ENCODE measurements around the gene NR2C2. TPM values are rescaled to one million over a fixed set of nuclear protein-coding genes. Genes with fewer than 3 reads are reported as not detected.

The NR2C2 gene
- total and polyA plus RNA-seq, 9 of the 15 experiments (the other 6 are each of a cell fraction or from before 2014, with no cell fraction given): 6.1 to 33.0 (median 14.6) TPM

- TF ChIP-seq CHD7 (IDR thresholded peaks at IDR 0.05; ENCODE audit: low read depth, low read length) (no peak), NONO (IDR thresholded peaks at IDR 0.05; ENCODE audit: low read depth in 2 of 2, low read length in 1 of 2) (no peak), RBM15 (IDR thresholded peaks at IDR 0.05; ENCODE audit: insufficient read depth, low read length) (no peak), BDP1 (IDR thresholded peaks at IDR 0.05; ENCODE audit: insufficient read depth, insufficient read length) (no peak), ZNF695 (CRISPR knock-in tag; IDR thresholded peaks at IDR 0.05) (no peak), MAFG (tag; conservative IDR thresholded peaks at IDR 0.05) (no peak), MED1 (CRISPR knock-in tag; IDR thresholded peaks at IDR 0.05; ENCODE audit: borderline replicate concordance) (no peak), TAL1 (IDR thresholded peaks at IDR 0.05) (no peak), SMAD4 (CRISPR knock-in tag; conservative IDR thresholded peaks at IDR 0.05) (0 out of 2 replicates have a peak, but pooled peaks have one; percentile 25), GTF2A2 (tag; IDR thresholded peaks at IDR 0.05) (no peak), KAT2B (IDR thresholded peaks at IDR 0.05; ENCODE audit: low read depth, low read length) (no peak), HNRNPL (IDR thresholded peaks at IDR 0.05; ENCODE audit: low read depth, low read length) (no peak), BACH1 (tag; IDR thresholded peaks at IDR 0.05) (no peak), ETV5 (CRISPR knock-in tag; IDR thresholded peaks at IDR 0.05; ENCODE audit: low read depth) (no peak), KLF1 (tag; IDR thresholded peaks at IDR 0.05) (no peak), FOXA3 (CRISPR knock-in tag; conservative IDR thresholded peaks at IDR 0.05 in 1 of 2, IDR thresholded peaks at IDR 0.05 in 1 of 2) (no peak), PYGO2 (tag; IDR thresholded peaks at IDR 0.05) (no peak), SIN3A (IDR thresholded peaks at IDR 0.05; ENCODE audit: borderline replicate concordance in 2 of 2, control insufficient read depth in 1 of 2, low read depth in 2 of 2, low read length in 2 of 2) (no peak), EP300 (IDR thresholded peaks at IDR 0.05; ENCODE audit: low read length) (0 out of 2 replicates have a peak, but pooled peaks have one; percentile 27)
Measured at GRCh38 chr3:14950274-14950673, 2.9 kb downstream of the NR2C2 start (continued).
